NCI-H2107 (cell line): Measurements from ENCODE around the gene NUDT19.
"Not testable (repeated sequence)": the region's sequence is repeated elsewhere in the genome, so short reads cannot be mapped to it uniquely, and the experiment has no call there.

ENCODE experiments used
- DNase-seq: peaks from one replicate; lab custom pipeline; 2025; lab: John Stamatoyannopoulos, UW

The NUDT19 gene

GRCh38 chr19:32675720-32676185 is 15.9 kb upstream of the NUDT19 start, which contains the start of gene RGS9BP:
RGS9BP (plus strand) TSS chr19:32675848; CDS start chr19:32676264, 416 bp downstream.
- no peak for DNase-seq

GRCh38 chr19:32676186-32676894 is 15.3 kb upstream of the NUDT19 start:
- DNase-seq, result no peak

GRCh38 chr19:32676895-32677359 is 14.7 kb upstream of the NUDT19 start:
- DNase-seq, result no peak

GRCh38 chr19:32677657-32678056 is 14.0 kb upstream of the NUDT19 start:
- DNase-seq, result no peak

GRCh38 chr19:32680986-32681385 is 10.6 kb upstream of the NUDT19 start:
- DNase-seq, result no peak

- no peak for DNase-seq
Observed at GRCh38 chr19:32682317-32682716, 9.3 kb upstream of the NUDT19 start.

GRCh38 chr19:32686847-32687475 is 4.7 kb upstream of the NUDT19 start:
- no peak for DNase-seq

GRCh38 chr19:32687681-32688080 is 3.9 kb upstream of the NUDT19 start:
- no peak for DNase-seq

- no peak for DNase-seq
Observed at GRCh38 chr19:32688311-32688710, 3.3 kb upstream of the NUDT19 start.

- no peak for DNase-seq
Observed at GRCh38 chr19:32691952-32692726, 518 bp downstream of the NUDT19 start.

GRCh38 chr19:32692727-32693061 is 1.1 kb downstream of the NUDT19 start:
- no peak for DNase-seq

- DNase-seq, result not testable (repeated sequence)
Observed at GRCh38 chr19:32693151-32694108, 1.8 kb downstream of the NUDT19 start.

- DNase-seq, result not testable (repeated sequence)
Observed at GRCh38 chr19:32694316-32694715, 2.7 kb downstream of the NUDT19 start.

- DNase-seq, result not testable (repeated sequence)
Observed at GRCh38 chr19:32694851-32695250, 3.2 kb downstream of the NUDT19 start.

- not testable (repeated sequence) for DNase-seq
Observed at GRCh38 chr19:32695506-32695905, 3.9 kb downstream of the NUDT19 start.

GRCh38 chr19:32696771-32697170 is 5.2 kb downstream of the NUDT19 start:
- not testable (repeated sequence) for DNase-seq

GRCh38 chr19:32700129-32700528 is 8.5 kb downstream of the NUDT19 start:
- DNase-seq, result not testable (repeated sequence)

- DNase-seq, result no peak
Observed at GRCh38 chr19:32702010-32702409, 10.4 kb downstream of the NUDT19 start.

- not testable (repeated sequence) for DNase-seq
Observed at GRCh38 chr19:32704006-32704405, 12.4 kb downstream of the NUDT19 start.

GRCh38 chr19:32708457-32708856 is 16.8 kb downstream of the NUDT19 start:
- no peak for DNase-seq

- DNase-seq, result no peak
Observed at GRCh38 chr19:32709032-32709431, 17.4 kb downstream of the NUDT19 start.
